Epithelial cell of esophagus (primary cell): ENCODE measurements around the gene ABLIM1.

Source experiments
- DNase-seq: peaks from one replicate; pipeline ENCODE4 v3.0.0; 2010; ENCODE audit warnings: low read depth
- H3K4me3 ChIP-seq: 2 replicates; pipeline ENCODE4 v1.5.1; 2011; ENCODE audit warnings: mild to moderate bottlenecking, low read length, control low read depth
- TF ChIP-seq, protein P1 (sequence below): IDR thresholded peaks from 2 replicates; pipeline ENCODE4 v1.5.1; 2011; ENCODE audit warnings: low read depth, mild to moderate bottlenecking, low read length, control low read depth, inconsistent platforms; ENCODE audit not compliant: insufficient read depth; ENCODE audit errors: missing control alignments

ABLIM1 gene

DNA sequence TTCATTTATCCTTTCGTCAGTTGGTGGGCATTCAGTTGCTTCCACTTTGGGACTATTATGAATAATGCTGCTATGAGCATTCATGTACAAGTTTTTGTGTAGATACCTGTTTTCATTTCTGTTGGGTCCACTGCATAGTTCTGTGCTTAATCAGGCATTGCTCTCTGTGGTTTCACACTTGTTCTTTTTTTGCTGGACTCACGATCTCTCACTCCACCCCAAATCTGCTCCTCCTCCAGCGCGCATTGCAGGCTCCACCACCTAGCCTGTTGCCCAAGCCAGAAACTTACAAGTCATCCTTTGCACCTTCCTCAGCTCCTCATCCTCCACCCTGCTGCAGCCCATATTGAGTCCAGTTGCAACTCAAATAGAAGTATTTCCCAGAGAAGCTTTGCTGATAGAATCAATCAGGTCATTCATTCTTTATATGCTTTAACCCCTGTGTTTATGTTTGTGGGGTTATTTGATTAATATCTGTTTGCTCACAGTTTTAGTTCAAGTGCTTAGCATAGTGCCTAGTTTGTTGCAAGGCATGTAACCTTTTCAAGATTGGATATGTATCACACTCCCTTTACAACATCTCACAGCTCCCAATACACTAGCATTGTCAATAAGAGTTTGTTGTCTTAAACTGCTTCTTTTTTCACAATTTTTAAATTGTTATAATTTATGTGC lies 237.1 kb downstream of the ABLIM1 start:
- no peak overlapping the region for H3K4me3 ChIP-seq
- peak; percentile 75 for DNase-seq

DNA sequence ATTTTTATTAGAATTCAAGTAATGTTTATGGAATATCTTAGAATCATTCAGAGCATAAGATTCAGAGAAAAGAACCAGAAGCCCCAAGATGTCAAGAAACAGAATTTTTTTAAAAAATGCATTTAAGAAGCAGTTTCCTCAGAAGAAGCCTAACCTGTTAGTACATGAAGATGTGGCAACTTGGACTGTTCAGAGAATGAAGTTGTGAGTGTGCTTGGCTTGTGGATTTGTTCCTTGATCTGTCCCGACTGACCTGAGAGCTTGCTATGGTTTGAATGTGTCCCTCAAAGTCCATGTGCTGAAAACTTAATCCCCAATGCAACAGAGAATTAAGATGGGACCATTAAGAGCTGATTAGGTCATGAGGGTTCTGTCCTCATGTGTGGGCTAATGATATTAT lies 240.0 kb downstream of the ABLIM1 start:
- DNase-seq, result peak; percentile 57
- TF ChIP-seq, protein P1, sequence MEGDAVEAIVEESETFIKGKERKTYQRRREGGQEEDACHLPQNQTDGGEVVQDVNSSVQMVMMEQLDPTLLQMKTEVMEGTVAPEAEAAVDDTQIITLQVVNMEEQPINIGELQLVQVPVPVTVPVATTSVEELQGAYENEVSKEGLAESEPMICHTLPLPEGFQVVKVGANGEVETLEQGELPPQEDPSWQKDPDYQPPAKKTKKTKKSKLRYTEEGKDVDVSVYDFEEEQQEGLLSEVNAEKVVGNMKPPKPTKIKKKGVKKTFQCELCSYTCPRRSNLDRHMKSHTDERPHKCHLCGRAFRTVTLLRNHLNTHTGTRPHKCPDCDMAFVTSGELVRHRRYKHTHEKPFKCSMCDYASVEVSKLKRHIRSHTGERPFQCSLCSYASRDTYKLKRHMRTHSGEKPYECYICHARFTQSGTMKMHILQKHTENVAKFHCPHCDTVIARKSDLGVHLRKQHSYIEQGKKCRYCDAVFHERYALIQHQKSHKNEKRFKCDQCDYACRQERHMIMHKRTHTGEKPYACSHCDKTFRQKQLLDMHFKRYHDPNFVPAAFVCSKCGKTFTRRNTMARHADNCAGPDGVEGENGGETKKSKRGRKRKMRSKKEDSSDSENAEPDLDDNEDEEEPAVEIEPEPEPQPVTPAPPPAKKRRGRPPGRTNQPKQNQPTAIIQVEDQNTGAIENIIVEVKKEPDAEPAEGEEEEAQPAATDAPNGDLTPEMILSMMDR, result no peak
- no peak overlapping the region for H3K4me3 ChIP-seq

More for the DNA sequence above, 237.1 kb downstream of the ABLIM1 start:
- TF ChIP-seq, protein P1, result no peak

DNA sequence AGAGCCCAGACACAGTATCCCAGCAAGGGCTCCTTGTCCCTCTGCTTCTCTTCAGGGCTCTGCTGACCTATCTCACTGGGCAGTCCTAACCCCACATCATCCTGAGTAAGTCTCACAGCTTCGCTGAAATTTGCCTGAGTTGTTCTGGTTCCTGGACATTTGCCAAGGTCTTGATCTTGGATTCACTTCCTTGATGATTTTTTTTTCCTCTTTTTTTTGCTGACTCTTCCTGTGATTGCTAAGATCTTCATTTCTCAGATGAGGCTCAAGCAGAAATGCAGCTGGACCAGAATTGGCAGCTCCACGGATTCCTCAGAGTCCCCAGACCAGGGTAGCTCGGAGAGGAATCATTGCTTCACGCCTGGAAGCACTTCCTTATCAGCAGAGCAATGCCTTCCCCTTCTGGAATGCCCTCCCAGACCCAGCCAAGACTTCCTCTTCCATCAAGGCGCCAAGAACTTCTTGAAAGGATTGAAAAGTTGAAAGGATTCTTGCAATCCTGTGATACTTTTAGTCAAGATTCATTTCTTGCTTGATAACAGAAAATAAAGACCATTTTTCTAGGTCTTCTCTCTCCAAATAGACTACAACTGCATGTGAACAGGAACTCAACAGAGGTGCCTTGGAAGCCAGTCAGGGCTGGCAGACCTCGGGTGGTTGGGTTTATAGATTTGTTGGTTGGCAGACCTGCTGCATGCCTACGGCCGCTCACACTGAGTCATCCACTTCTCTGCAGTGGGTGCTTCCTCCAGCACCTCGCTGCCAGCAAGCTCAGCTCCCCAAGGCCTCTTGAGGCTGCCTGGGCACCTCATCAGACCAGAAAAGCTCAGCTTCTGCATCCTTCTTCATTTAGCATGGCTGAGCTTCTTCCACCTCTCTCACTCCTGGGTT lies 244.9 kb downstream of the ABLIM1 start:
- DNase-seq, result peak; percentile 90
- TF ChIP-seq, protein P1, result no peak
- no peak overlapping the region for H3K4me3 ChIP-seq

DNA sequence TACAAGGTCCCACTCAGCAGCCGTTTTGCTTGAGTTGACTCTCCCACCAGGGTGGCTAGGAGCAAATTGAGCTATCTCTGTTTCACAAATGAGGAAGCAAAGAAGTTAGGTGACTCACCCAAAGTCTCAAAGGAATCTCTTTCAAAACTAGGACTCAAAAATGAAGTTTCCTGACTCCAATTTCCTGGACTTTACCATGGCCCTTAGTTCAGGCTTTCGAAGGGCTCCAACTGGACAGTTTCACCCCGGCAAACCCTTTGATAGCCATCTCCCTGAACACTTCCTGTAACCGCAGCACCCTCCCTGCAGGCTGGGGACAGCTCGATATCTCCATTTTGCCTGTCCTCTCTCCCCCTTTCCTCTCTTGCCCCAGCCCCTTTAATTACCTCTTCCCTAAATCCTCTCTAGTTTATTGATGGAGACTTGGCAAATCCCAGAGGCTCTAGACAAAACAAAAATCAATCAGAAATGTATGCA lies 249.1 kb downstream of the ABLIM1 start:
- peak; percentile 52 for DNase-seq
- H3K4me3 ChIP-seq, result no peak overlapping the region
- TF ChIP-seq, protein P1, result no peak

DNA sequence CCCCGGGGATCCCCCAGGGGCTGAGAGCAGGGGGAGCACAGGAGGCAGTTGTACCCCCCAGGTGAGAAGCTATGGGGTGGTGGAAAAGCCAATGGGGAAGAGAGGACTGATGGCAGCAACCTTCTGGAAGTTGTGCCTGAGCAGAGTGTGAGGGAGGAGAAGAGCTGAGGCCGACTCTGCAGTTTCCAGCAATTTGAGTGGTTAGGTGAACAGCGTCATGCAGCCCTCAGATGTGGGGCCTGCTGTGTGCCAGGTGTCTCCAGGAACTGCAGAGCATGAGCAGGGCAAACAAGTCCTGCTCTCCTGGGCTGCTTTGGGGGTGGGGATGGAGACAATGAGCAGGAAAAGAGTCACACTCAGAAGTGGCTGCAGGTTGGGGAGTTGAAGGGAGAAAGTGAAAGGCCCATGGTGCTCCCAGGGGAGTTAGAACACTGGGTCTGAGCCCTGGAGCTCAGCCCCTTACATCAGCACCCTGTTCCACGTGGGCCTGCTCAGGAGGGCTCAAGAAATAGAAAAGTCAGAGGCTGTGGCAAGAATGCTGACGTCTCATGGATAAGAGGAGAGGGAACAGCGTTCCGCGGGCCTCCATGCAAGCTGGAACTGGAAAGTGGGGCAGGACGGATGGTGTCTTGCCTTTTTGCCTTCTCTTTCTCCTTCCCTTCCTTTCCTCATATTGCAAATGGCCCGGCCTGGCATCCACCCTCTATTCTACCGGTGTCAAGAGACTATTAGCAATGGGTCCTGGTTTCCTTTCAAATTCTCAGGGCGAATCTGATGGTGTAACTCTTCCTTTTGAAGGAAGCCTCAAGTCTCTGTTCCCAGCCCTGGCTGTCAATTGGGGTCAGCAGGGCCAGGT lies 249.7 kb downstream of the ABLIM1 start:
- H3K4me3 ChIP-seq, result no peak overlapping the region
- TF ChIP-seq, protein P1, result no peak
- DNase-seq, result no peak

DNA sequence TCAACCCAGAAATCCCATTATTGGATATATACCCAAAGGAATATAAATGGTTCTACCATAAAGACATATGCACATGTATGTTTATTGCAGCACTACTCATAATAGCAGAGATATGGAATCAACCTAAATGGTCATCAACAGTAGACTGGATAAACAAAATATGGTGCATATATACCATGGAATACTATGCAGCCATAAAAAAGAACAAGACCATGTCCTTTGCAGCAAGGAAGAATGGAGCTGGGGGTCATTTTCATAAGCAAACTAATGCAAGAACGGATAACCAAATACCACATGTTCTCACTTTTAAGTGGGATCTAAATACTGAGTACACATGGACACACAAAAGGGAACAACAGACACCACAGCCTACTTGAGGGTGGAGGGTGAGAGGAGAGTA lies 251.6 kb downstream of the ABLIM1 start:
- no peak for DNase-seq
- H3K4me3 ChIP-seq, result no peak overlapping the region
- TF ChIP-seq, protein P1, result no peak
